Measurements from ENCODE around the gene ABCB9.
"Not testable (repeated sequence)": the region's sequence is repeated elsewhere in the genome, so short reads cannot be mapped to it uniquely, and the experiment has no call there.

Gene ABCB9

GRCh38 chr12:122896662-122897061, 69.6 kb downstream of the ABCB9 start:
- no peak for DNase-seq

GRCh38 chr12:122895704-122896636, 70.3 kb downstream of the ABCB9 start, which contains the start of gene VPS37B:
Gene VPS37B (minus strand): TSS chr12:122896124. CDS start chr12:122896062, 62 bp downstream.
- DNase-seq: peak in 42 of 56 donors; percentile 25 to 84 (median 56)

- no peak for DNase-seq
Observed at GRCh38 chr12:122895320-122895703, 71.0 kb downstream of the ABCB9 start.

GRCh38 chr12:122894193-122895121, 71.8 kb downstream of the ABCB9 start:
- peak in 2 of 56 donors; percentile 13 to 36 for DNase-seq

GRCh38 chr12:122893208-122894153, 72.8 kb downstream of the ABCB9 start:
- DNase-seq: no peak

- DNase-seq: not testable (repeated sequence)
Observed at GRCh38 chr12:122892724-122893123, 73.5 kb downstream of the ABCB9 start.

GRCh38 chr12:122891661-122892525, 74.4 kb downstream of the ABCB9 start:
- peak in 3 of 56 donors; percentile 7 to 17 (median 9) for DNase-seq

- DNase-seq: peak in 3 of 56 donors; percentile 9 to 32 (median 10)
Observed at GRCh38 chr12:122889761-122890520, 76.3 kb downstream of the ABCB9 start.

GRCh38 chr12:122888232-122888752, 78.0 kb downstream of the ABCB9 start:
- DNase-seq: peak in 5 of 56 donors; percentile 19 to 42 (median 37)

- no peak for DNase-seq
Observed at GRCh38 chr12:122887819-122888212, 78.4 kb downstream of the ABCB9 start.

- DNase-seq: no peak
Observed at GRCh38 chr12:122886851-122887818, 79.1 kb downstream of the ABCB9 start.

- no peak for DNase-seq
Observed at GRCh38 chr12:122886161-122886560, 80.1 kb downstream of the ABCB9 start.

- no peak for DNase-seq
Observed at GRCh38 chr12:122884860-122885259, 81.4 kb downstream of the ABCB9 start.

GRCh38 chr12:122884091-122884826, 82.0 kb downstream of the ABCB9 start:
- DNase-seq: no peak

GRCh38 chr12:122882908-122883558, 83.2 kb downstream of the ABCB9 start:
- peak in 2 of 56 donors; percentile 37 to 47 for DNase-seq

- peak in 40 of 56 donors; percentile 20 to 81 (median 58) for DNase-seq
Observed at GRCh38 chr12:122880668-122881067, 85.6 kb downstream of the ABCB9 start.

Data from amygdala (tissue), 56 donors.